Adrenal gland (tissue), 5 donors: ENCODE results near the gene RPS6KA2.

Source experiments
- CTCF ChIP-seq, 6 experiments: fragments of 450-650 bp in 4 of 6; fragments of 200-600 bp in 2 of 6; sonication (generic) in 1 of 6; IDR thresholded peaks; 1 replicate in 5 of 6; 2 replicates in 1 of 6; pipeline versions ENCODE4 v1.5.1 to v1.8.0; 2016 to 2021; ENCODE audit warnings: antibody characterized with exemption in 6 of 6, mild to moderate bottlenecking in 2 of 6, moderate library complexity in 1 of 6
- POLR2A ChIP-seq, 2 donors: fragments of 450-650 bp; IDR thresholded peaks; one replicate each; pipeline ENCODE4 v1.6.1; 2017; ENCODE audit warnings: antibody characterized with exemption in 2 of 2, mild to moderate bottlenecking in 2 of 2, moderate library complexity in 1 of 2
- donor health status: DM: no; HTN: no; CAD: no.

GRCh38 chr6:166501246-166501645, 125.8 kb downstream of the RPS6KA2 start:
- TF ChIP-seq CTCF (IDR thresholded peaks at IDR 0.05), result no peak
- no peak for TF ChIP-seq POLR2A (IDR thresholded peaks at IDR 0.05)
